Measurements from ENCODE around the gene FUBP1. TPM values are rescaled to one million over a fixed set of nuclear protein-coding genes. Genes with fewer than 3 reads are reported as not detected.
"Not testable (repeated sequence)": the region's sequence is repeated elsewhere in the genome, so short reads cannot be mapped to it uniquely, and the experiment has no call there.

FUBP1 gene
- total RNA-seq, 1 experiment from 2014 or later, result 295 TPM

- no peak overlapping the region for H3K27ac ChIP-seq
- no peak overlapping the region for H3K4me3 ChIP-seq
- no peaks in the 10 kb centered on the region for H3K27me3 ChIP-seq
- peaks cover 97% of the 10 kb centered on the region for H3K36me3 ChIP-seq
- H3K9me3 ChIP-seq (replicated peaks), result no peaks in the 10 kb centered on the region
- peak; percentile 29 to 44 for DNase-seq
- H3K4me1 ChIP-seq, result no peaks in the 10 kb centered on the region
Observed at GRCh38 chr1:77948841-77949424, 29.9 kb downstream of the FUBP1 start.

GRCh38 chr1:77945345-77945744 is 33.5 kb downstream of the FUBP1 start:
- H3K27ac ChIP-seq, result no peak overlapping the region
- peaks cover 86% of the 10 kb centered on the region for H3K36me3 ChIP-seq
- no peak overlapping the region for H3K4me3 ChIP-seq
- no peaks in the 10 kb centered on the region for H3K27me3 ChIP-seq
- no peaks in the 10 kb centered on the region for H3K9me3 ChIP-seq (replicated peaks)
- DNase-seq, result no peak
- no peaks in the 10 kb centered on the region for H3K4me1 ChIP-seq

- H3K27ac ChIP-seq, result no peak overlapping the region
- no peaks in the 10 kb centered on the region for H3K4me1 ChIP-seq
- no peak for DNase-seq
- no peak overlapping the region for H3K4me3 ChIP-seq
- no peaks in the 10 kb centered on the region for H3K9me3 ChIP-seq (replicated peaks)
- H3K27me3 ChIP-seq, result no peaks in the 10 kb centered on the region
- peaks cover 67% of the 10 kb centered on the region for H3K36me3 ChIP-seq
Observed at GRCh38 chr1:77942400-77943140, 36.3 kb downstream of the FUBP1 start.

GRCh38 chr1:77940921-77941570 is 37.8 kb downstream of the FUBP1 start:
- DNase-seq, result no peak
- H3K36me3 ChIP-seq, result peaks cover 58% of the 10 kb centered on the region
- no peaks in the 10 kb centered on the region for H3K27me3 ChIP-seq
- no peaks in the 10 kb centered on the region for H3K4me1 ChIP-seq
- no peak overlapping the region for H3K27ac ChIP-seq
- H3K9me3 ChIP-seq (replicated peaks), result no peaks in the 10 kb centered on the region
- no peak overlapping the region for H3K4me3 ChIP-seq

- peaks cover 39% of the 10 kb centered on the region for H3K36me3 ChIP-seq
Observed at GRCh38 chr1:77938651-77939050, 40.2 kb downstream of the FUBP1 start.

GRCh38 chr1:77929806-77930205 is 49.1 kb downstream of the FUBP1 start:
- H3K36me3 ChIP-seq, result peaks cover 42% of the 10 kb centered on the region
- DNase-seq, result no peak
- no peak overlapping the region for H3K4me3 ChIP-seq
- H3K27ac ChIP-seq, result no peak overlapping the region
- H3K9me3 ChIP-seq (replicated peaks), result no peaks in the 10 kb centered on the region
- H3K4me1 ChIP-seq, result 0 out of 2 replicates have a peak, but pooled peaks cover 3% of the 10 kb centered on the region
- H3K27me3 ChIP-seq, result no peaks in the 10 kb centered on the region

More at GRCh38 chr1:77938651-77939050, 40.2 kb downstream of the FUBP1 start:
- DNase-seq, result no peak
- Histone ChIP-seq H3K4me1 (no peaks in the 10 kb centered on the region), H3K9me3 (replicated peaks) (no peaks in the 10 kb centered on the region), H3K27me3 (no peaks in the 10 kb centered on the region), H3K4me3 (no peak overlapping the region), H3K27ac (no peak overlapping the region)

GRCh38 chr1:77927414-77927813 is 51.5 kb downstream of the FUBP1 start:
- H3K4me1 ChIP-seq, result 0 out of 2 replicates have a peak, but pooled peaks cover 3% of the 10 kb centered on the region
- H3K9me3 ChIP-seq (replicated peaks), result no peaks in the 10 kb centered on the region
- H3K36me3 ChIP-seq, result peaks cover 45% of the 10 kb centered on the region
- H3K4me3 ChIP-seq, result no peak overlapping the region
- DNase-seq, result no peak
- H3K27ac ChIP-seq, result no peak overlapping the region
- no peaks in the 10 kb centered on the region for H3K27me3 ChIP-seq

- Histone ChIP-seq H3K27ac (no peak overlapping the region), H3K4me3 (no peak overlapping the region), H3K9me3 (replicated peaks) (no peaks in the 10 kb centered on the region), H3K27me3 (no peaks in the 10 kb centered on the region), H3K4me1 (0 out of 2 replicates have a peak, but pooled peaks cover 3% of the 10 kb centered on the region), H3K36me3 (peaks cover 41% of the 10 kb centered on the region)
- DNase-seq, result no peak
Observed at GRCh38 chr1:77926561-77927357, 52.1 kb downstream of the FUBP1 start.

GRCh38 chr1:77925956-77926355 is 52.9 kb downstream of the FUBP1 start:
- Histone ChIP-seq H3K27ac (no peak overlapping the region), H3K4me1 (0 out of 2 replicates have a peak, but pooled peaks cover 3% of the 10 kb centered on the region), H3K4me3 (no peak overlapping the region), H3K9me3 (replicated peaks) (no peaks in the 10 kb centered on the region), H3K36me3 (peaks cover 37% of the 10 kb centered on the region), H3K27me3 (no peaks in the 10 kb centered on the region)
- no peak for DNase-seq

GRCh38 chr1:77925518-77925917 is 53.4 kb downstream of the FUBP1 start:
- Histone ChIP-seq H3K27ac (no peak overlapping the region), H3K4me3 (no peak overlapping the region), H3K4me1 (0 out of 2 replicates have a peak, but pooled peaks cover 3% of the 10 kb centered on the region), H3K27me3 (no peaks in the 10 kb centered on the region), H3K36me3 (peaks cover 33% of the 10 kb centered on the region), H3K9me3 (replicated peaks) (no peaks in the 10 kb centered on the region)
- DNase-seq, result no peak

- H3K36me3 ChIP-seq, result peaks cover 26% of the 10 kb centered on the region
- not testable (repeated sequence) for H3K9me3 ChIP-seq (replicated peaks); H3K4me3 ChIP-seq; H3K4me1 ChIP-seq; H3K27ac ChIP-seq; DNase-seq; H3K27me3 ChIP-seq
Observed at GRCh38 chr1:77918918-77919317, 60.0 kb downstream of the FUBP1 start.

GRCh38 chr1:77910116-77910515 is 68.8 kb downstream of the FUBP1 start:
- H3K9me3 ChIP-seq (replicated peaks), result no peaks in the 10 kb centered on the region
- H3K36me3 ChIP-seq, result peaks cover 12% of the 10 kb centered on the region
- H3K4me1 ChIP-seq, result no peaks in the 10 kb centered on the region
- DNase-seq, result no peak
- H3K27ac ChIP-seq, result no peak overlapping the region
- H3K4me3 ChIP-seq, result no peak overlapping the region
- no peaks in the 10 kb centered on the region for H3K27me3 ChIP-seq

GRCh38 chr1:77906624-77907023 is 72.2 kb downstream of the FUBP1 start:
- Histone ChIP-seq H3K4me3 (no peak overlapping the region), H3K27me3 (no peaks in the 10 kb centered on the region), H3K36me3 (peaks cover 12% of the 10 kb centered on the region), H3K27ac (no peak overlapping the region), H3K4me1 (no peaks in the 10 kb centered on the region), H3K9me3 (replicated peaks) (no peaks in the 10 kb centered on the region)
- DNase-seq, result no peak

GRCh38 chr1:77906019-77906545 is 72.8 kb downstream of the FUBP1 start:
- no peak overlapping the region for H3K27ac ChIP-seq

More at GRCh38 chr1:77906019-77906545, 72.8 kb downstream of the FUBP1 start:
- H3K4me3 ChIP-seq, result no peak overlapping the region
- no peaks in the 10 kb centered on the region for H3K9me3 ChIP-seq (replicated peaks)
- peaks cover 12% of the 10 kb centered on the region for H3K36me3 ChIP-seq
- no peak for DNase-seq
- no peaks in the 10 kb centered on the region for H3K4me1 ChIP-seq
- H3K27me3 ChIP-seq, result no peaks in the 10 kb centered on the region

All from SJCRH30 (cell line).